Testis (tissue), 2 donors: Measurements from ENCODE around the gene CA9.

ENCODE experiments used
- CTCF ChIP-seq, 3 experiments: fragments of 450-650 bp in 2 of 3; fragments of 200-600 bp in 1 of 3; sonication (generic) in 1 of 3; IDR thresholded peaks; one replicate each; pipeline ENCODE4 v1.5.1; 2016 to 2019; ENCODE audit warnings: antibody characterized with exemption in 3 of 3, mild to moderate bottlenecking in 2 of 3, moderate library complexity in 1 of 3
- POLR2A ChIP-seq: fragments of 450-650 bp; IDR thresholded peaks from one replicate; pipeline ENCODE4 v1.6.1; 2017; ENCODE audit warnings: antibody characterized with exemption, mild to moderate bottlenecking, moderate library complexity

GRCh38 chr9:35675204-35675603, 1.5 kb downstream of the CA9 start:
- TF ChIP-seq POLR2A (no peak), CTCF (IDR thresholded peaks at IDR 0.05) (no peak)
